HEK293 (cell line): ENCODE data around the gene KRTAP5-4.

Experiments
- OSR2 ChIP-seq: fragments of 450-650 bp; formaldehyde crosslinking; IDR thresholded peaks from 2 replicates; pipeline ENCODE4 v1.5.1; 2016; ENCODE audit warnings: missing biosample characterization, missing genetic modification characterization
- SP2 ChIP-seq: fragments of 450-650 bp; formaldehyde crosslinking; IDR thresholded peaks from 2 replicates; pipeline ENCODE4 v1.5.1; 2016; ENCODE audit warnings: missing biosample characterization, missing genetic modification characterization
- YY2 ChIP-seq: fragments of 450-650 bp; formaldehyde crosslinking; IDR thresholded peaks from 2 replicates; pipeline ENCODE4 v1.5.1; 2016; ENCODE audit warnings: missing biosample characterization, missing genetic modification characterization
- ZBTB17 ChIP-seq: fragments of 450-650 bp; formaldehyde crosslinking; IDR thresholded peaks from 2 replicates; pipeline ENCODE4 v1.5.1; 2016; ENCODE audit warnings: missing biosample characterization, missing genetic modification characterization
- ZBTB48 ChIP-seq: fragments of 450-650 bp; formaldehyde crosslinking; IDR thresholded peaks from 2 replicates; pipeline ENCODE4 v1.5.1; 2016; ENCODE audit warnings: missing biosample characterization, missing genetic modification characterization
- ZNF354C ChIP-seq: fragments of 450-650 bp; formaldehyde crosslinking; IDR thresholded peaks from 2 replicates; pipeline ENCODE4 v1.5.1; 2016; ENCODE audit warnings: missing biosample characterization, missing genetic modification characterization, low read depth, borderline replicate concordance
- ZNF391 ChIP-seq: fragments of 450-650 bp; formaldehyde crosslinking; IDR thresholded peaks from 2 replicates; pipeline ENCODE4 v1.5.1; 2016; ENCODE audit warnings: low read depth, missing biosample characterization, missing genetic modification characterization, borderline replicate concordance
- TF ChIP-seq, protein P1 (sequence below): fragments of 450-650 bp; formaldehyde crosslinking; IDR thresholded peaks from 2 replicates; pipeline ENCODE4 v1.5.1; 2016; ENCODE audit warnings: missing biosample characterization, missing genetic modification characterization
- TF ChIP-seq, protein P2 (sequence below): fragments of 450-650 bp; IDR thresholded peaks from 2 replicates; pipeline ENCODE4 v1.5.1; 2018; ENCODE audit warnings: missing biosample characterization, missing genetic modification characterization

DNA sequence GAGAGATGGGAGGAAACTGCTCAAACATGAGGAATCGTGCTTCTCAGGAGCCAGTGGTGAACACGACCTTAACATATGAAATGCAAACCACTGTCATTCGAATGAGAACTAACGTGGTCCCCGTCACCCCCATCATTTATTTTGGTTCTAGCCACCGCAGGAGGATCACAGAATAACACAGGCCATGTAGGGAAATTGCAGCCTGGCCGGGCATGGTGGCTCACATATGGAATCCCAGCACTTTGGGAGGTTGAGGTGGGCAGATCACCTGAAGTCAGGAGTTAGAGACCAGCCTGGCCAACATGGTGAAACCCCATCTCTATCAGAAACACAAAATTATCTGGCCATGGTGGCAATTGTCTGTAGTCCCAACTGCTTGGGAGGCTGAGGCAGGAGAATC lies 34.7 kb upstream of the KRTAP5-4 start:
- no peak for TF ChIP-seq ZBTB48 (tag by site-specific recombination)
- TF ChIP-seq, protein P1, sequence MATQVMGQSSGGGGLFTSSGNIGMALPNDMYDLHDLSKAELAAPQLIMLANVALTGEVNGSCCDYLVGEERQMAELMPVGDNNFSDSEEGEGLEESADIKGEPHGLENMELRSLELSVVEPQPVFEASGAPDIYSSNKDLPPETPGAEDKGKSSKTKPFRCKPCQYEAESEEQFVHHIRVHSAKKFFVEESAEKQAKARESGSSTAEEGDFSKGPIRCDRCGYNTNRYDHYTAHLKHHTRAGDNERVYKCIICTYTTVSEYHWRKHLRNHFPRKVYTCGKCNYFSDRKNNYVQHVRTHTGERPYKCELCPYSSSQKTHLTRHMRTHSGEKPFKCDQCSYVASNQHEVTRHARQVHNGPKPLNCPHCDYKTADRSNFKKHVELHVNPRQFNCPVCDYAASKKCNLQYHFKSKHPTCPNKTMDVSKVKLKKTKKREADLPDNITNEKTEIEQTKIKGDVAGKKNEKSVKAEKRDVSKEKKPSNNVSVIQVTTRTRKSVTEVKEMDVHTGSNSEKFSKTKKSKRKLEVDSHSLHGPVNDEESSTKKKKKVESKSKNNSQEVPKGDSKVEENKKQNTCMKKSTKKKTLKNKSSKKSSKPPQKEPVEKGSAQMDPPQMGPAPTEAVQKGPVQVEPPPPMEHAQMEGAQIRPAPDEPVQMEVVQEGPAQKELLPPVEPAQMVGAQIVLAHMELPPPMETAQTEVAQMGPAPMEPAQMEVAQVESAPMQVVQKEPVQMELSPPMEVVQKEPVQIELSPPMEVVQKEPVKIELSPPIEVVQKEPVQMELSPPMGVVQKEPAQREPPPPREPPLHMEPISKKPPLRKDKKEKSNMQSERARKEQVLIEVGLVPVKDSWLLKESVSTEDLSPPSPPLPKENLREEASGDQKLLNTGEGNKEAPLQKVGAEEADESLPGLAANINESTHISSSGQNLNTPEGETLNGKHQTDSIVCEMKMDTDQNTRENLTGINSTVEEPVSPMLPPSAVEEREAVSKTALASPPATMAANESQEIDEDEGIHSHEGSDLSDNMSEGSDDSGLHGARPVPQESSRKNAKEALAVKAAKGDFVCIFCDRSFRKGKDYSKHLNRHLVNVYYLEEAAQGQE, result no peak
- TF ChIP-seq OSR2, result no peak
- no peak for TF ChIP-seq ZNF391 (tag by site-specific recombination)
- no peak for TF ChIP-seq SP2
- TF ChIP-seq, protein P2, sequence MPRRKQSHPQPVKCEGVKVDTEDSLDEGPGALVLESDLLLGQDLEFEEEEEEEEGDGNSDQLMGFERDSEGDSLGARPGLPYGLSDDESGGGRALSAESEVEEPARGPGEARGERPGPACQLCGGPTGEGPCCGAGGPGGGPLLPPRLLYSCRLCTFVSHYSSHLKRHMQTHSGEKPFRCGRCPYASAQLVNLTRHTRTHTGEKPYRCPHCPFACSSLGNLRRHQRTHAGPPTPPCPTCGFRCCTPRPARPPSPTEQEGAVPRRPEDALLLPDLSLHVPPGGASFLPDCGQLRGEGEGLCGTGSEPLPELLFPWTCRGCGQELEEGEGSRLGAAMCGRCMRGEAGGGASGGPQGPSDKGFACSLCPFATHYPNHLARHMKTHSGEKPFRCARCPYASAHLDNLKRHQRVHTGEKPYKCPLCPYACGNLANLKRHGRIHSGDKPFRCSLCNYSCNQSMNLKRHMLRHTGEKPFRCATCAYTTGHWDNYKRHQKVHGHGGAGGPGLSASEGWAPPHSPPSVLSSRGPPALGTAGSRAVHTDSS (tag by site-specific recombination), result no peak
- TF ChIP-seq ZBTB17 (tag by site-specific recombination), result no peak
- no peak for TF ChIP-seq YY2 (tag by site-specific recombination)
- no peak for TF ChIP-seq ZNF354C (tag by site-specific recombination)
